ENCODE measurements around the gene HACD2.
A peak's percentile ranks its signal among the peaks of the same experiment; 100 is the strongest.

The HACD2 gene, protein sequence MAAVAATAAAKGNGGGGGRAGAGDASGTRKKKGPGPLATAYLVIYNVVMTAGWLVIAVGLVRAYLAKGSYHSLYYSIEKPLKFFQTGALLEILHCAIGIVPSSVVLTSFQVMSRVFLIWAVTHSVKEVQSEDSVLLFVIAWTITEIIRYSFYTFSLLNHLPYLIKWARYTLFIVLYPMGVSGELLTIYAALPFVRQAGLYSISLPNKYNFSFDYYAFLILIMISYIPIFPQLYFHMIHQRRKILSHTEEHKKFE

GRCh38 chr3:123584988-123585937, at the start of gene HACD2:
Gene HACD2 (minus strand): TSS chr3:123585053. CDS start chr3:123585027, 26 bp downstream.
- H3K79me2 ChIP-seq (ENCODE audit: control insufficient read depth, insufficient read depth, low read length, unreplicated experiment), result peaks cover 38% of the 10 kb centered on the region
- peaks cover 10% of the 10 kb centered on the region for H3K4me1 ChIP-seq (ENCODE audit: control insufficient read depth, insufficient read depth, low read length, unreplicated experiment)
- peak within 1 kb of the TSS; percentile 94 for H3K27ac ChIP-seq (ENCODE audit: low read depth, low read length)
- peaks cover 16% of the 10 kb centered on the region for H3K36me3 ChIP-seq (ENCODE audit: insufficient read depth, low read length)
- H2AFZ ChIP-seq (ENCODE audit: low read length, unreplicated experiment), result peak within 1 kb of the TSS; percentile 99
- H3K4me3 ChIP-seq (ENCODE audit: low read depth, low read length), result peak within 1 kb of the TSS; percentile 97
- H3K27me3 ChIP-seq (ENCODE audit: insufficient read depth, low read length), result no peaks in the 10 kb centered on the region

- H3K4me1 ChIP-seq (ENCODE audit: control insufficient read depth, insufficient read depth, low read length, unreplicated experiment), result peaks cover 8% of the 10 kb centered on the region
- H3K27ac ChIP-seq (ENCODE audit: low read depth, low read length), result no peak overlapping the region
- H3K27me3 ChIP-seq (ENCODE audit: insufficient read depth, low read length), result no peaks in the 10 kb centered on the region
- no peaks in the 10 kb centered on the region for H3K36me3 ChIP-seq (ENCODE audit: insufficient read depth, low read length)
- no peak overlapping the region for H3K4me3 ChIP-seq (ENCODE audit: low read depth, low read length)
- H3K79me2 ChIP-seq (ENCODE audit: control insufficient read depth, insufficient read depth, low read length, unreplicated experiment), result no peaks in the 10 kb centered on the region
- H2AFZ ChIP-seq (ENCODE audit: low read length, unreplicated experiment), result no peak overlapping the region
Observed at GRCh38 chr3:123634149-123635051, 49.5 kb upstream of the HACD2 start.

GRCh38 chr3:123633530-123633929, 48.7 kb upstream of the HACD2 start:
- Histone ChIP-seq H2AFZ (ENCODE audit: low read length, unreplicated experiment) (no peak overlapping the region), H3K4me3 (ENCODE audit: low read depth, low read length) (no peak overlapping the region), H3K79me2 (ENCODE audit: control insufficient read depth, insufficient read depth, low read length, unreplicated experiment) (no peaks in the 10 kb centered on the region), H3K36me3 (ENCODE audit: insufficient read depth, low read length) (no peaks in the 10 kb centered on the region), H3K27me3 (ENCODE audit: insufficient read depth, low read length) (no peaks in the 10 kb centered on the region), H3K4me1 (ENCODE audit: control insufficient read depth, insufficient read depth, low read length, unreplicated experiment) (peaks cover 8% of the 10 kb centered on the region), H3K27ac (ENCODE audit: low read depth, low read length) (no peak overlapping the region)

GRCh38 chr3:123632161-123632655, 47.4 kb upstream of the HACD2 start:
- Histone ChIP-seq H3K27me3 (ENCODE audit: insufficient read depth, low read length) (no peaks in the 10 kb centered on the region), H3K36me3 (ENCODE audit: insufficient read depth, low read length) (no peaks in the 10 kb centered on the region), H3K4me1 (ENCODE audit: control insufficient read depth, insufficient read depth, low read length, unreplicated experiment) (peaks cover 8% of the 10 kb centered on the region), H2AFZ (ENCODE audit: low read length, unreplicated experiment) (no peak overlapping the region), H3K4me3 (ENCODE audit: low read depth, low read length) (no peak overlapping the region), H3K27ac (ENCODE audit: low read depth, low read length) (no peak overlapping the region), H3K79me2 (ENCODE audit: control insufficient read depth, insufficient read depth, low read length, unreplicated experiment) (no peaks in the 10 kb centered on the region)

DNA sequence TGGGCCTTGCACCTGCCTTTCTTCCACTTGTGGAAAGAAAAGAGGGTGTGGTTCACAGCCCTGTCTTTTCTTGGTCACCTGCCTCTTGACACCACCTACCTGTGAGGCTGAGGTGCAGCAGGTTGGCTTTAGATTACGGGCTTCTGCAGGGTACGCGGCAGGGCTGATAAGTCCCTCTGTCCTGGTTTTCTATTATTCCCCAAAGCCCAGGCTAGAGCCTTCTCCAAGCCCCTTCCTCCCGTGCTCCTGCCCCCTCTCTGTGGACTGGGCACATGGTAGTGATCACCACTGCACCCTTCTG, 44.8 kb upstream of the HACD2 start:
- Histone ChIP-seq H3K27me3 (ENCODE audit: insufficient read depth, low read length) (no peaks in the 10 kb centered on the region), H3K79me2 (ENCODE audit: control insufficient read depth, insufficient read depth, low read length, unreplicated experiment) (no peaks in the 10 kb centered on the region), H2AFZ (ENCODE audit: low read length, unreplicated experiment) (no peak overlapping the region), H3K27ac (ENCODE audit: low read depth, low read length) (no peak overlapping the region), H3K4me1 (ENCODE audit: control insufficient read depth, insufficient read depth, low read length, unreplicated experiment) (peaks cover 8% of the 10 kb centered on the region), H3K4me3 (ENCODE audit: low read depth, low read length) (no peak overlapping the region), H3K36me3 (ENCODE audit: insufficient read depth, low read length) (no peaks in the 10 kb centered on the region)

GRCh38 chr3:123628996-123629746, 44.3 kb upstream of the HACD2 start:
- Histone ChIP-seq H2AFZ (ENCODE audit: low read length, unreplicated experiment) (no peak overlapping the region), H3K4me3 (ENCODE audit: low read depth, low read length) (no peak overlapping the region), H3K79me2 (ENCODE audit: control insufficient read depth, insufficient read depth, low read length, unreplicated experiment) (no peaks in the 10 kb centered on the region), H3K4me1 (ENCODE audit: control insufficient read depth, insufficient read depth, low read length, unreplicated experiment) (peaks cover 12% of the 10 kb centered on the region), H3K27ac (ENCODE audit: low read depth, low read length) (no peak overlapping the region), H3K36me3 (ENCODE audit: insufficient read depth, low read length) (no peaks in the 10 kb centered on the region), H3K27me3 (ENCODE audit: insufficient read depth, low read length) (no peaks in the 10 kb centered on the region)

DNA sequence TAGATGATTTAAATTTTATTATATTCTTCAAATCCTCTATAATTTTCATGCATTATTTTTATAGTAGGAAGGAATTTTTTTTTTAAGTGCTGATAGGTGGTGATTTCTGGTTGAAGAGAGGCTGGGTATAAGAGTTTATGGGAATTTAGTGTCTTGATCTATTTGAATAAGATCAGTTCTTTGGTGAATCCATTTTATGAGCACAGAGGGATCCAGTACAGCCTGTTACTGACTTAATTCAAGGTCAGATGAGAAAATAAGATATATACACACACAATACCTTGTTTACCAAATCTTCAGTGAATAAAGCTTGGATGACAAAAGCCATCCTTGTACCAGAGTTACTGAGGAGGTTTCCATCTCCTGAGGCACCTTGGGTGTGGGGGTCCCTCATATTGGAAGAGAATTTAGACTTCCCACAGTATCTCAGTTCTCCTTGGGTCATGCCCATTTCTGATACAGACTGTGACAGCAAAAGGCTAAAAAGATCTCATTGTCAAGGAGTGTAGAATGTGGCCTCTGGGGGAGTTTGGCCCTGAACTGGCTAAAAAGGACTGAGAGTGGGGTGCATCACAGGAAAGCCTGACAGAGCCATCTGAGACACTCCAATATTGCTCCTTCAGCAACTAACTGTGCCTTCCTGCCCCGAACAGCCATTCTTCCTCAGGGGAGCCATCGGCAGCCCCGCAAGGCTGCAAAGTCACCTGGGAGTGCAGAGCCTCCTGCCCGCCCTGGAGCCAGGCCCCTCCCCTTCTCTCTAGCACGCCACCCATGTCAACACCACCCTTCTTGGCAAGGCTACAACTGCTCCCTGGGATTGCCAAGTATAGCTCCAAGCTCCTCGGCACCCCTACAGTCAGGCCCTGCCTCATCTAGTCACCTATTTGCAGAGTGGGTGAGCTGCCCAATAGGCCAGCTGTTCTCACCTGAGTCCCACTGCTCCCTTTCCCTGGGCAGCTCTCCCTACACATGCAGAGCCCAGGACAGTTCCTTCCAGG, 43.1 kb upstream of the HACD2 start:
- Histone ChIP-seq H2AFZ (ENCODE audit: low read length, unreplicated experiment) (no peak overlapping the region), H3K4me1 (ENCODE audit: control insufficient read depth, insufficient read depth, low read length, unreplicated experiment) (peaks cover 16% of the 10 kb centered on the region), H3K4me3 (ENCODE audit: low read depth, low read length) (no peak overlapping the region), H3K79me2 (ENCODE audit: control insufficient read depth, insufficient read depth, low read length, unreplicated experiment) (no peaks in the 10 kb centered on the region), H3K27me3 (ENCODE audit: insufficient read depth, low read length) (no peaks in the 10 kb centered on the region), H3K36me3 (ENCODE audit: insufficient read depth, low read length) (no peaks in the 10 kb centered on the region), H3K27ac (ENCODE audit: low read depth, low read length) (no peak overlapping the region)

- Histone ChIP-seq H3K4me3 (ENCODE audit: low read depth, low read length) (no peak overlapping the region), H3K4me1 (ENCODE audit: control insufficient read depth, insufficient read depth, low read length, unreplicated experiment) (peaks cover 17% of the 10 kb centered on the region), H3K79me2 (ENCODE audit: control insufficient read depth, insufficient read depth, low read length, unreplicated experiment) (no peaks in the 10 kb centered on the region), H3K27me3 (ENCODE audit: insufficient read depth, low read length) (no peaks in the 10 kb centered on the region), H2AFZ (ENCODE audit: low read length, unreplicated experiment) (no peak overlapping the region), H3K27ac (ENCODE audit: low read depth, low read length) (no peak overlapping the region), H3K36me3 (ENCODE audit: insufficient read depth, low read length) (no peaks in the 10 kb centered on the region)
Observed at GRCh38 chr3:123626881-123627280, 42.0 kb upstream of the HACD2 start.

GRCh38 chr3:123624302-123624701, 39.4 kb upstream of the HACD2 start:
- peaks cover 19% of the 10 kb centered on the region for H3K4me1 ChIP-seq (ENCODE audit: control insufficient read depth, insufficient read depth, low read length, unreplicated experiment)
- H3K27me3 ChIP-seq (ENCODE audit: insufficient read depth, low read length), result no peaks in the 10 kb centered on the region
- H3K4me3 ChIP-seq (ENCODE audit: low read depth, low read length), result no peak overlapping the region
- no peak overlapping the region for H2AFZ ChIP-seq (ENCODE audit: low read length, unreplicated experiment)
- no peaks in the 10 kb centered on the region for H3K79me2 ChIP-seq (ENCODE audit: control insufficient read depth, insufficient read depth, low read length, unreplicated experiment)
- H3K36me3 ChIP-seq (ENCODE audit: insufficient read depth, low read length), result no peaks in the 10 kb centered on the region
- no peak overlapping the region for H3K27ac ChIP-seq (ENCODE audit: low read depth, low read length)
